Stimulated activated CD8-positive, alpha-beta memory T cell treated with anti-CD3 and anti-CD28 coated beads, Interleukin-15, amount 100 ng/mL, for 1 hour (primary cell): Measurements from ENCODE around the gene TMEM92.
A peak's percentile ranks its signal among the peaks of the same experiment; 100 is the strongest.
"Not testable (repeated sequence)": the region's sequence is repeated elsewhere in the genome, so short reads cannot be mapped to it uniquely, and the experiment has no call there.

Experiments
- DNase-seq: peaks from one replicate; pipeline ENCODE4 v3.0.0-alpha.2; 2020; ENCODE audit warnings: low read depth

TMEM92 gene

GRCh38 chr17:50276588-50277356 lies 2.5 kb downstream of the TMEM92 start:
- DNase-seq, result no peak

- DNase-seq, result no peak
Measured at GRCh38 chr17:50277357-50277754, 3.1 kb downstream of the TMEM92 start.

- no peak for DNase-seq
Measured at GRCh38 chr17:50278526-50279180, 4.4 kb downstream of the TMEM92 start.

GRCh38 chr17:50279181-50279526 lies 4.9 kb downstream of the TMEM92 start:
- DNase-seq, result no peak

GRCh38 chr17:50279639-50280038 lies 5.4 kb downstream of the TMEM92 start:
- DNase-seq, result no peak

- no peak for DNase-seq
Measured at GRCh38 chr17:50280068-50280467, 5.8 kb downstream of the TMEM92 start.

- no peak for DNase-seq
Measured at GRCh38 chr17:50280801-50281441, 6.7 kb downstream of the TMEM92 start.

- no peak for DNase-seq
Measured at GRCh38 chr17:50281739-50282401, 7.6 kb downstream of the TMEM92 start.

GRCh38 chr17:50283246-50283645 lies 9.0 kb downstream of the TMEM92 start:
- DNase-seq, result no peak

GRCh38 chr17:50283714-50284113 lies 9.4 kb downstream of the TMEM92 start:
- no peak for DNase-seq

GRCh38 chr17:50285941-50286340 lies 11.7 kb downstream of the TMEM92 start:
- no peak for DNase-seq

- DNase-seq, result not testable (repeated sequence)
Measured at GRCh38 chr17:50287302-50287701, 13.0 kb downstream of the TMEM92 start.

- no peak for DNase-seq
Measured at GRCh38 chr17:50288306-50288705, 14.0 kb downstream of the TMEM92 start.

GRCh38 chr17:50289278-50289677 lies 15.0 kb downstream of the TMEM92 start:
- no peak for DNase-seq

- DNase-seq, result no peak
Measured at GRCh38 chr17:50289991-50290702, 15.9 kb downstream of the TMEM92 start.

GRCh38 chr17:50290933-50291332 lies 16.7 kb downstream of the TMEM92 start:
- DNase-seq, result no peak

GRCh38 chr17:50292465-50292864 lies 18.2 kb downstream of the TMEM92 start:
- DNase-seq, result no peak

GRCh38 chr17:50295021-50295420 lies 20.8 kb downstream of the TMEM92 start:
- DNase-seq, result no peak

- peak; percentile 62 for DNase-seq
Measured at GRCh38 chr17:50297407-50297865, 23.2 kb downstream of the TMEM92 start.

GRCh38 chr17:50298018-50298417 lies 23.8 kb downstream of the TMEM92 start:
- no peak for DNase-seq

GRCh38 chr17:50299776-50300175 lies 25.5 kb downstream of the TMEM92 start:
- no peak for DNase-seq

GRCh38 chr17:50300824-50301223 lies 26.6 kb downstream of the TMEM92 start:
- DNase-seq, result not testable (repeated sequence)
